HG03469 (cell line): ENCODE measurements around the gene ZFP62.

Experiments used
- ATAC-seq: cut with Tn5 transposase; IDR thresholded peaks from one replicate; pipeline ENCODE4 v1.9.1; 2021; ENCODE audit warnings: mild to moderate bottlenecking, moderate library complexity, moderate number of reproducible peaks; ENCODE audit not compliant: unreplicated experiment

ZFP62 gene

DNA sequence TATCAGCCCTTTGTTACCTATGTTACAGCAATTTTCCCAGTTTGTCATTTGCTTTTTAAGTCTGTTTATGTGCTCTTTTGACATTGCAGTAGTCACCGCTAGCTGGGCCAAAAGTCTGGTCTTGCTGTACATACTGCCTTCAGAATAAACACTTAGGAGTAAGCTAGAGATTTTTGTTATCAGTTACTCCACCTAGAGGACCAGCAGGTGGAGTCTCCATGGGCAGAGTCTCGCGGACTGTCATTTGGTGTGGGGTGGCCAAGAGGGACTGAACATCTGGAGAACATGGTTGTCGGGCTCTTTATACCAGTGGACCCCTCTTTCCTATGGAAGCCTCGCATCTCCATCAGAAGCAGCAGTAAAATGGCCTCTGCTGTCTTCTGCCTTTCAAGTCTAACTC lies 47.7 kb downstream of the ZFP62 start:
- ATAC-seq: no peak

DNA sequence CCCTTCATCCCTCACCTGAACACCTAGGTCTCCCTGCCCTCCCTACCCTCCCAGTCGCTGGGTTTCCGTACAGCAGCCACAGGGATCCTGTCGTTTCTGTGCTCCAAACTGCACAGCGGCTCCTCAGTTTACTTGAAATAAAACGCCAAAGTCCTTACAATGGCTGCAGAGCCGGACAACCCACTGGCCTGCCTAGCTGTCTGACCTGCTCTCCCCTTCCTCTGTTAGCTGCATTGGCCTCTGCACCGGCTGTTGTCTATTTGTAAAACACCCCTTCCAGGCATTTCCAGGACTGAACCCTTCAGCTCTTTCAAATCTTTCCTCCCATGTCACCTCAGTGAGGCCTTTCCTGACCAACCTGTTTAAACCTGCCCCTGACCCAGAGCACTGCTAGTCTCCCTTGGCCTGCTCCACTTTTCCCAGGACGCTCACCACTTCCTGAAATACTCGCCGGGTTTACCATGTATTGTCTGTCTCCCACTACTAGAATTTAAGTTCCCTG lies 49.4 kb downstream of the ZFP62 start:
- no peak for ATAC-seq

DNA sequence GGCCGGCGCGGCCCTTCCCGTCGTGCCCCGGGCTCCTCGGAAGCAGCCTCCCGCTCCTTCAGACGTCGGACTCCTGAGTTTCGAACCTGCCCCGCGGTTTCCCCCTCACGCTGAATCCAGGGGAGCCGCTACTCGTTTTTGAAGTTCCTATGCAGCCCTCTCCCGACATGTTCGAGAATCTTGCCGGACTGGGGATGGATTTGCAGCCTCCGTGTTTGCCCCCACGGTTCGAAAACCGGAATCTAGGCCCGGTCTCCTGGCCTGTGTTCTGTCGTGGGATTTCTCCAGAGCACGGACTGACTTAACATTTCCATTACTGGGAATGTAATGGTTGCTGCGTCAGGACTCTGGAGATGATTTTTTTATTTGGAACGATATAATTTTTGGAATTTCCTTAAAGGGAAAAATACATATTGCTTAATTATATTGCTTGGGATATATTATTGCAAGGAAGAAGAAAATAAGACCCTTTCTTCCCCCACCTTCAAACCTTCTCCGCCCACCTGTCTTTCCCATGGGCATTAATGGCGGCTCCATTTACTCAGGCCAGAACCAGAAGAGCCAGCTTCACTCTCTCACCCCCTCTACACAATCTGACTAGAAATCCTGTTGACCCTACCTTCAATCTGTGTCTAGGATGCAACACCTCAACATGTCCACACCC lies 50.0 kb downstream of the ZFP62 start:
- no peak for ATAC-seq

DNA sequence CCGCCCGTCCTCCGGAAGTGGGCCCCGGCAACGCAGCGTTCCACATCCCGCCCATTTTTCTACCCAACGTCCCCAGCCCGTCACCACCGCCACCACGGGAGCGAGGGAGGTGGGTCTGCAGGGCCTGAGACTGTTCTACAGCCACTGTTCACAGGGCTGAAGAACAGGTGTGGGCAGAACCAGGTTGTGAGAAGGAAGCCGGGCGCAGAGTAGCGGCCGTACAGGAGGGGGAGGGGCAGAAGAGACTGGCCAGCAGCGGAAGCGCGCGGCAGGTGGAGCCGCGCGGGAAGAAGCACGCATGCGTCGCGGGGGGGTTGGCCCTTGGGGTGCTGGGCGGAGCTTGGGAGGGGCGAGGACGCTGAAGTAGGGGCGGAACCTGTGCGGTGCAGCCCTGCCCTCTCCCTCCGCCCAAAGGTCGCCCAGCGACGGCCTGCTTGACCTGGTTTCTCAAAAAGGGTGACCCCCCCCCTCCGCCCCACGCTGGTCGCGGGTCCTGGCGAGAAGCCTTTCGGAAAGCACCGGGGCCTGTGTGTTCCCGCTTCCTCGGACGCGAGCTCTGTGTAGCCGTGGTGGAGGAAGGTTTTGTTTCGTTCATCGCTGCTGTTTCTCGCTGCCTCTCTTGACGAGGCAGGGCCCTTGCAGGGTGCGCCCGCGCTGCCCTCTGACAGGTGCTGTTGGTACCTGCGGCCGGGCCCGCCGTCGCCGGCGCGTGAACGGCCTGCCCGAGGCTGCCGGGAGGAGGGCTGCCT lies 50.7 kb downstream of the ZFP62 start:
- ATAC-seq: peak; percentile 32

DNA sequence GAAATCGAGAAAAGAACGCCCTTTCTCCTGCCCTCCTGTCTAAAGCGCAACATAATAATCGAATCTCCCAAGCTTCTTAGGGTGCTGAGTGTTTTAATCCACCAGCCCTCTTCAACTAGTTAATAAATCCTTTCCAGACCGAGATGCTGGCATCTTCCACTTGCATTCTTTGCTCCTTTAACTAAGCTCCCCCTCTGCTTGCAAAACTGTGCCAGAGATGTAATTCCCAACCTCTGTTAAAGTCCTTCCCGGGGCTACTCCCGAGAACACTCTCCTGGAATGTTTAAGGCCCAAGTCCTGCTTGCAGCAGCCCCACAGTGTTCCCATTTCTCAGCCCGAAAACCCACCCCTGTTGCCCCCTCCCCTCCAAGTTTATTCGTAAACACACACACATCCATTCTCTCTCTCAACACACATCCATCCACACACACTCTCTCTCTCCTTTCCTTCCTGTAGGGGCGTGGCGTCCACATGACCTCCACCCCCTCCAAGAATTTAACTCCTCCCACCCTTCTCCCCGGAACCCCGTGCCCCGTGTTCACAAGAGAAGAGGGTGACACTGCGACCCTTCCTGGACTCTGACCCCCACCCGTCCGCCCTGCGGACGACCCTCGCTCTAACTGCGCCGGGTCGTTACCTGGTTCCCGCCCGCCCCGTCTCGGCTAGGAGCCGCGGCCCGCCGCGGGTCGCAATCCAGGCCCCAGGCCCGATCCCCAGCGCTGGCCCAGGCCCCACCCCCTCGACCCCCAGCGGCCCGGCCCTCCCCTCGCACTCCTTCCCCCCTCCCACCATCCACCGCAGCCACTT lies 51.5 kb downstream of the ZFP62 start:
- ATAC-seq: peak; percentile 35

DNA sequence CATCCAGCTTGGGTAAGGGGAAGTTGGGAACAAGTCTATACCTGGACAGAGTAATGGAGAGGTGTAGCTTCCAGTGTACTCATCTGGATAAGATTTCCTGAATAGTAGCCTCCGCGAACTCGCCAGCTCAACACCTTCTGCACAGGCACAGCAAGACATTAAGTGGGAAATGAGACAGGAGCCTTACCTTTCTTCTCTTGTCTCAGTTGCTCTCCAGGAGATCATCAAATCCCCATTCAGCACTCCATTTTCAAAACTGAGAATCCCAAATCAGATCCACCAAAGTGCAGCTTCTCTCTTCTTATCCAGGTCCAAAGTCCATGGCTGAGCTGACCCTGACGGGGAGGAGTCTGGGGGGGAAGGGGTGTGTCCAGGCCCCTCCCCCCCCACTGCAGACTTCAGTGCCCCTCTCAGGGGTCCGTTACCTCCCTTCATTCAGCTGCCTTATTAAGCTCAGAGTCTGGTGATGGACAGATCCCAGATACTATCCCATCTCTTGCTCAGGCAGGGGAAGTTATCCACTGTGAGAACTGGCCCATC lies 52.5 kb downstream of the ZFP62 start:
- no peak for ATAC-seq

DNA sequence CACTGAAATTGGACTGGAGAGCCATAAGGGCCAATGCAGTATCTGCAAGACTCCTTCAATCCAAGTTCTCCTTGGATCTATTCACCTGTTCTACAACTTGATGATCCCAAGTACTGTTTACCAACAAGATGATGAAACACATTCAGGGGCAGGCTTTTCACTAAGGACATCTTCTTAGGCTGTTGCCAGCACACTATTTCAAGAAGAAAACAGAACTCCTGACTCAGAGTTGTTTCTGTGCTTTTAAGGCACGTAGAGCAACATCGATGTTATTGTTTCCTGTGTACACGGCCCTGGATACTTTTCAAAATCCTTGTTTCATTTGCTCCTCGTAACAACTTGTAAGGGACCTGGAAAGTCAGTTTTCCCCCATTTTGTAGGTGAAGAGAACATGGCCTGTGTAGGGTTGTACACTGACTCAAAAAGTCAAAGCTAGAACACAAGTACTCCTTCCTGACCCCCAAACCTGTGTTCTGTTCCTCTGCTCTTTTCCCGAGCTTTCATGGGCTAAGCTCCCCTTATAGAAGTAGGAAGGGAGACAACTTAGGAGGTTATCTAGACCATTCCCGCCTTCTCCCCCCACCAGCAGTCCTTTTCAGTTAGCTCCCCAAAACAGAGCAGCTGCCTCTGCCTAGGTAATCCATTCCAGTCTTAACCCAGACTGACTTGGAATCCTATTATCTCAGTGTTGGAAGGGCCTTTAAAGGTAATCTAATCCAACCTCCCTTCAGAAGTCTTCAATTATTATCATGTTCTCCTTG lies 53.2 kb downstream of the ZFP62 start:
- no peak for ATAC-seq

DNA sequence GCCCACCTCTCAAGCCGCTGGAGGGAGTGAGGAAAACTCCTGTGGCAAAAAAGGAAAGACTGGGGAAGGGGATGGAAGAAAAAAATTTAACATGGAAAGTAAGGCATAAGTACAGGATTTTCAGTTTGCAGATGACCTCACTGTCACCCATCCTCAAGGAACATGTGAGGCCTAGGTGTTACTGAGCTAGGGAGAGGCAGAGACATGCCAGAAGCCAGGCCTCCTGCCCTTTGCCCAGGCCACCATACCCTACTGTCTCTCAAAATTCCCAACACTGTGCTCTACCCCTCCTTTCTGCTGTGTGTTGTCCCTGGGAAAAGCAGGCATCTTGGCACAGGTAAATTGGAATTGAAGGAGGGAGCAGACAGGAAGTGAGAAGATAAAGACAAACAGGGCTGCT lies 54.0 kb downstream of the ZFP62 start:
- no peak for ATAC-seq

DNA sequence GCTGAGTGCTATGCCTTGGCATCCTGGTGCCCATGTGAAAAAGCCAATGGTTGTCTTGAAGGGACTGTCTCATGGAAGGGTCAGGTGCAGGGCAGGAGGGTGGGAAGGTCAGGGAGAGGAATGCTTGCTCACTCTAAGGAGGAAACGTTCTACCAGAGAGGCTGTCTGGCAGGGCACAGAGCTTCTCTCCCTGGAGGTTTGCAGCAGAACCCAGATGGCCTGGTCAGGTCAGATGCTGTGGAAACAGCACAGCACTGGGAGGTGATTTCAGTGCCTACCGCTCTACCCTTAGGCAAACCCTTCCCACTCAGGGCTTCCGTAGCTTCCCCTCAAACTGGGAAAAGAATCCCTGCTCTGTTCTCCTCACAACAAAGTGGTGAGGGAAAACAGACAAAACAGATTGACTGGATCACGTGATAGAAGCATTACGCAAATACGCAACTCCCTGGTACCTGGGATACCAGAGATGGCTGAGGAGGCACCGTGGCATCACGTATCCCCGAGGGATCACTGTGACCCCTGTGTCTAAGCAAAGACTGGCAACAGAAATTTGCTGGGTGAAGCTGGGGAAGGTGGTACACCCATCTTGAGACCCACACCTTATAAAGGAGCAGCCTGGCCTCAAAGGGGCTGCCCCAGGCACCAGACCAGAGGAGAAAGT lies 54.6 kb downstream of the ZFP62 start:
- ATAC-seq: no peak

DNA sequence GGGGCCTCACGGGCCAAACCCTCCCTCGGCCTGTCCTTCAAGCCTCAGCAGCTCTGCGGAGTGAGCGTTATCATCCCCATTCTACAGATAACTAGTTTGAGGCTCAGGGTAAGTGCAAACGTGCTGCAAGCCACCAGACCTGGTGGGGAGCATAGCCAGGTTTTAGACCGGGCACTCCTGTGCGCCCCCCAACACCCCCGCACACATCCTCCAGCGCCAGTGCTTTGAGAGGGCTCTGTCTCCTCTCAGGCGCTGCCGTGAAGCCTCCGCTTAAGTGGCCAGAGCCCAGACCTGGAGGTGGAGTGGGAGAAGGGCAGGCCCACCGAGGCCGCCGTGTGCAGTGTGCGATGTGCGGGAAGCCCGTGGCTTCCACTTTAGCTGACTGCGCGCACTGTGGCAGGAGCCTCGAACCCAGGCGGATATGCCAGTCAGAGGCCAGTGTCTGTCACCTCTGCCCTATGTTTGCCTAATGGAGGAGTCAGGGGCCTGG lies 56.9 kb downstream of the ZFP62 start:
- ATAC-seq: no peak

DNA sequence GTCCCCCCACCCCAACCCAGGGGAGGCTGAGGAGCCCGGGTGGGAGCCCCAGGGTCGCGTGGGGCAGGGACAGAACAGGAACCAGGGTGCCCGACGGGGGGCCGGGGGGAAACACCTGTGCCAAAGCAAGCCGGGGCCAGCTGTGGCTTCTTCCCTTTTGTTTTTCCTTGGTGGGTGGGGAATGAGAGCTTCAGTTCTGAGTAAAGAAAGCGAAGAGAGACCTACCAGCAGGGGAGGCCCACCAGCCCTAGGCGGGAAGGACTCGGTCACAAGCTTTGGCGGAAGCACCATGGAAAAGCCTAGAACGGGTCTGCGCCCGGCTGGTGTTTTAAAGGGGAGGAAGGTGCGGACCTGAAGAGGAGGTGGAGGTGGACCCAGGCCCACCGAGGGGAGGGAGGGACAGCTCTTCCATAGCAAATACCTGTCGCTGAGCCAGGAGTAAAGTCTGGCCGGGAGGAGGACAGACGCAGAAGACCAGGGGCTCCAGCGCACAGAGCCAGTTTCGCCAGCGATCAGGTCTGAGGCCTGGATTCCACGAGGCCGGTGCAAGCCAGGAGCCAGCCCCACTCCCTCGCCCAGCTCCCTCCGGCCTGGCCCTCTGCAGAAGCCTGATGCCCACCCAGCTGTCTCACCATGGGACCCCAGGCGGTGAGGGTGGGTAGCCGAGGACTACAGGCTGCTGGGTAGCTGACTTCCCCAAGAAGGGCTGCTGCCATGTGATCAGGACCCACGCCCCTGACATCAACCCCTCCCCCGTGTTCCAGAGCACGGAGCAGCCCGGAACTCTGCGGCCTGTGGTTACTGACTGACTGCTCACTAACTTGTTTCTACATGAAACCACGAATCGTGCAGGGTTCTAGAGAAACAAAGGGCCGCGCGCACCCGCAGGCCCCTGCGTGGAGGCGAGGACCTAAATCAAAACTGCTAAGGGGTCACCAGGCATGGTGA lies 57.6 kb downstream of the ZFP62 start:
- peak; percentile 49 for ATAC-seq

DNA sequence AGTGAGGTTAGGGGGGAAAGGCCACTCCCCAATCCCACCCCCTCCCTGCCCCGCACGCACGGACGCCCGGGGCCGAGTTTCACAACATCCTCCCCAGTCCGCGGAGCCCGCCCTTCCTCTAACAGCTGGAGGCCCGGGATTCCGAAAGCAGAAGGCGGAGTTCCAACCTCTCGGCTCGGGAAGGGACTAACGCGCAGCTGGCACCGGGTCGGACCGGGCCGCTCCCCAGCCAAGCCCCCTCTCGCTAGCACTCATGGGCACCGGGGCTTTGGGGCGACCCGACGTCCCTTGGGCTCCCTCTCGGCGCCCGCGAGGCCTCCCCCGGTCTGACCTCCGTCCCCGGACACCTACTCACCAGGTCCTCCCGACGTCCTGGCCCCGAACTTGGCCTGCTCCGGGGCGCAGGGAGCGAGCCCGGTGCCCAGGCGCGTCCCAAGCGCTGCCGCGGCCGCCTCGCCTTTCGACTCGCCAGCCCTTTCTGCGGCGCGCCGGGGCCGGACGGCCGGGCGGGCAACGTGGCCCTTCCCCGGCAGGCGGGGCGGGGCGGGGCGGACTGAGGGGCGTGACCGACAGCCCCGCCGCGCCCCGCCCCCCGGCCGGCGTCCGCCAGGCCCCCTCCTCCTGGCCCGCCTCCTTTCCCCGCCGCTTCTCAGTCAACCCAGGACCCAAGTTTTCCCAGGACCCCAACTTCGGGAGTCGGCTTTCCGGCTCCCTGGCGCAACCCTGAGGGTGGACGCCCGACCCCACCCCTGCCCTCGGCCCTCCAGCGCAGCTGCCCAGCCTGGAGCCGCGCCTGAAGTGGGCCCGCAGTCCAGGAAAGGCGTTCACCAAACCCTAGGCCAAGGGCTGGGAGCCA lies 58.5 kb downstream of the ZFP62 start, which contains the start of gene MGAT1:
TSS of gene MGAT1 (minus strand) at position 482 of the 856 bp plus-strand sequence. CDS start 9,835 bp downstream, outside the sequence.
- no peak for ATAC-seq

DNA sequence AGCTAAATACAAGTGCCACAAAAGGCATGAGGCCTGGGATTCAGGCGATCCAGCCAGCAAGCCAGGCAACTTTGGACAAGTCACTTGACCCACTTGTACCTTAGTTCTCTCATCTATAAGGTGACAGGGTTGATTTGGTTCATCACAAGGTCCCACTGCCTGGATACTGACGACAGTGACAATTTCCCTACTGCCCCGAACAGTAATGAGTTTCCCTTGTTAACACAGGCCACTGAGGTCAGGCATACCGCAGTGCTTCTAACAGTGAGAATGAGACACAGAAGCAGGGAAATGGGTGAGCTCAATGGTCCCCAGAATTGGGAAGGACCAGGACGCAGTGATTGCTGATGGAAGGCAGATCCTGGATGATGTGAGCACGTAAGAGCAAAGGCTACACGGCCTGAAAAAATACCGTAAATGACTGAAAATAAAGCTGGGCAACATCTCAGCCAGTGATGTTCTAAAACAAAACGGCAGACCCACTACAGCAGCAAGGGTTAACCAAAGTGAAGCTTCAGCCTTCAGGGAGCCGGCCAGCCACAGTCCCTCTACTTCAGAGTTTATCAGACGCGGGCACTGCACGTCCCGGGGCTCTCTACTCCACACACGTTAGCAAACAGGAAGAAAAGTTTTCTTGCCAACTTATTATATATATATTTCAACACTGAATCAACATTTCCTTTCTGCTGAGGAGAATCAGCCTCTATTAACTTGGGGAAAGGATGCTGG lies 59.3 kb downstream of the ZFP62 start:
- ATAC-seq: no peak

DNA sequence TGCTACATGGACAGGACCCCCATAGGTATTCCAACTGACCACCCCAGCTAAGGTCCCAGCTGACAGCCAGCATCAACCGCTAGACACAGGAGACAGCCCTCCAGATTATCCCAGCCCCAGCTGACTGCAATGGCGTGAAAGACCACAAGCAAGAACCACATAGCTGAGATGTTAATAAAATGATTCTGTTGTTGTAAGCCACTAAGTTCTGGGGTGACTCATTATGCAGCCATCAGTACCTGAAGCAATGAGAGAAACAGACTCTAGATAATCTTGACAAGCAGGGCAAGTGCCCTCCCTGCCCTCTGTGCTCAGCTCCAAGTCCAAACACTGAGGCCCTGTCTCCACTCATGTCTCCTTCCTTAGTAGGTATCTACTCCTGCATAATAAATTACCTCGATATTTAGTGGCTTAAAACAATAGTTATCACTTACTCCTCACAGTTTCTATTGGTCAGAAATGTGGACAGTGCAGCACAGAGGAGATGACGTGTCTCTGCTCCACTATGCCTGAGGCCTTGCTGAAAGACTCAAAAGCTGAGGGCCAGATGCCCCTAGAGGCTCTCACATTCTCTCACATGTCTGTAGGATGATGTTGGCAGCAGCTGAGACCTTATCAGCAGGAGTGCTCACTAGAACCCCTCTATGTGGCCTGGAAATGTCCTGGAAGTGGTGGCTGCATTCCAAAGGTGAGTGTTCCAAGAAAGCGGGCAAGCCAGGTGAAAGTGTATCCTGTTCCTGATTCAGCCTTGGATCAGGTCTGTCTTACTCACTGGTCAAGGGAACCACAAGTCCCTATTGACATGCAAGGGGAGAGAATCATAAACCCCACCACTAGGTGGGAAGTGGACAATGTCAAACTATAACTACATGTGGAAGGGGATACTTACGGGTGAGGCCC lies 60.9 kb downstream of the ZFP62 start:
- ATAC-seq: no peak

DNA sequence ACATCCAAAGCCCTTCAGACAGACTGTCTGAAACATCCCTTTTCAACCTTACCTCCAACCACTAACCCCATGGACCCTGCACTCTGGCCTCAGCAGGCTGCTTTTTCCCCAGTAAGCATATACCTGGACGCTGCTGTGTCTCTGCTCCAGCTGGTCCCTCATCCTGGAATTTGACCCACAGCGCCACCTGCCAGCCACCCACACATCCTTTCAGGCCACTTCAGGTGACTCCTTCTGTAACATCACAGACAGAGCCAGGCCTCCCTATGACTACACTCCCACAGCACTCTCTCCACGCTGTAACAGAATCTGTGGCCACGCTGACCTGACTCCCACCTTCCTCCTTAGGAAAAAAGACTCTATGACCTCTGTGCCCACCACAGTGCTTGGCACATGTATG lies 61.9 kb downstream of the ZFP62 start:
- ATAC-seq: no peak

DNA sequence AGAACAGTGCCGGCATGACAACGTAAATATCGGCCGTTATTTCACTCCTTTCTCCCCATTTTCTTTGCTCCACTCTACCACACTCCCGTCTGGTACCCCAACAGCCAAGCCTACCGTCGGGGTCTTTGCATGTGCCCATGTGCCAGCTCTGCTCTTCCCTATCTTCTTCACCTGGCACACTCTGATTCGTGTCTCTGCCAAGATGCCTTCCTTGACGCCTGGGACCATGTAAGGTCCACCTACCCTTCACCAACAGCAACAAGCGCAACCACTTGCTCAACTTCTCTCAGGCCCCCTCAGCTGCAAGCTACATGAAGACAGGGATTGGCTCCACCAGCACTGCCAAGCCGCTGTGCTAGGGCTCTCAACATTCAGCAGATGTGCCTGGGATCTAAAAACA lies 62.9 kb downstream of the ZFP62 start:
- ATAC-seq: no peak
